HepG2 (cell line): ENCODE results near the gene BCAS3. TPM values are rescaled to one million over a fixed set of nuclear protein-coding genes. Genes with fewer than 3 reads are reported as not detected.

Experiments used
- BCL6 ChIP-seq: IDR thresholded peaks from 2 replicates; pipeline ENCODE4 v1.6.1; 2016; ENCODE audit warnings: missing genetic modification reagents, missing compliant biosample characterization
- CENPT ChIP-seq: sonication (generic); formaldehyde crosslinking; IDR thresholded peaks from 2 replicates; pipeline ENCODE4 v1.8.0; 2022; ENCODE audit warnings: low read depth, mild to moderate bottlenecking, moderate library complexity, missing genetic modification reagents
- ELF1 ChIP-seq: sonication (generic); formaldehyde crosslinking; IDR thresholded peaks from 2 replicates; pipeline ENCODE4 v1.4.0; 2020; ENCODE audit warnings: missing genetic modification reagents
- HCFC1 ChIP-seq: fragments of 150-350 bp; IDR thresholded peaks from 2 replicates; pipeline ENCODE4 v1.6.1; 2014; ENCODE audit warnings: low read depth, low read length
- HDAC2 ChIP-seq: sonication (generic); formaldehyde crosslinking; IDR thresholded peaks from 2 replicates; pipeline ENCODE4 v1.4.0; 2020; ENCODE audit warnings: missing genetic modification reagents
- IRF2 ChIP-seq: IDR thresholded peaks from 2 replicates; pipeline ENCODE4 v1.6.1; 2018; ENCODE audit warnings: missing genetic modification reagents, missing compliant biosample characterization
- IRX3 ChIP-seq: sonication (generic); formaldehyde crosslinking; IDR thresholded peaks from 2 replicates; pipeline ENCODE4 v1.8.1; 2023; ENCODE audit warnings: mild to moderate bottlenecking, low read depth, missing genetic modification reagents, borderline replicate concordance
- KLF12 ChIP-seq: sonication (generic); formaldehyde crosslinking; IDR thresholded peaks from 2 replicates; pipeline ENCODE4 v1.4.0; 2020; ENCODE audit warnings: missing genetic modification reagents, borderline replicate concordance
- NCOA2 ChIP-seq: sonication (generic); formaldehyde crosslinking; IDR thresholded peaks from 2 replicates; pipeline ENCODE4 v1.8.0; 2022; ENCODE audit warnings: inconsistent platforms
- NPAS2 ChIP-seq: sonication (generic); formaldehyde crosslinking; IDR thresholded peaks from 2 replicates; pipeline ENCODE4 v1.8.0; 2022; ENCODE audit warnings: mild to moderate bottlenecking, missing genetic modification reagents, borderline replicate concordance
- PPARG ChIP-seq: conservative IDR thresholded peaks from 2 replicates; pipeline ENCODE4 v1.6.1; 2016; ENCODE audit warnings: missing biosample characterization, missing genetic modification reagents
- SPEN ChIP-seq: sonication (generic); formaldehyde crosslinking; IDR thresholded peaks from 2 replicates; pipeline ENCODE4 v1.5.1; 2020; ENCODE audit warnings: low read depth, mild to moderate bottlenecking, missing genetic modification reagents
- ZNF205 ChIP-seq: IDR thresholded peaks from 2 replicates; pipeline ENCODE4 v1.6.1; 2018; ENCODE audit warnings: missing biosample characterization, missing genetic modification reagents
- ZNF550 ChIP-seq: sonication (generic); formaldehyde crosslinking; IDR thresholded peaks from 2 replicates; pipeline ENCODE4 v1.4.0; 2020; ENCODE audit warnings: mild to moderate bottlenecking, missing genetic modification reagents, borderline replicate concordance
- ZNF598 ChIP-seq: sonication (generic); formaldehyde crosslinking; IDR thresholded peaks from 2 replicates; pipeline ENCODE4 v1.5.1; 2020; ENCODE audit warnings: mild to moderate bottlenecking, missing genetic modification reagents, borderline replicate concordance
- ZNF605 ChIP-seq: sonication (generic); formaldehyde crosslinking; IDR thresholded peaks from 2 replicates; pipeline ENCODE4 v1.8.0; 2022; ENCODE audit warnings: mild to moderate bottlenecking, missing genetic modification reagents
- polyA plus RNA-seq, 8 experiments: library from polyadenylated mRNA; depleted of rRNA in 3 of 8; stranded (reverse) in 7 of 8; unstranded in 1 of 8; fragments of >200 nt; fragmentation: Illumina TruSeq in 4 of 8; extraction: Trizol in 4 of 8; gene quantifications; 2 replicates each; pipeline versions ENCODE4 v1.2.1 to v1.2.3, GENCODE V29; 2011 to 2016; ENCODE audit warnings: low read depth in 4 of 8, missing spikeins in 1 of 8, mixed read lengths in 1 of 8; ENCODE audit not compliant: insufficient read depth in 1 of 8
- total RNA-seq, 5 experiments: library from RNA; depleted of rRNA; stranded (reverse); fragments of >200 nt; fragmentation: Illumina TruSeq; extraction: Trizol; gene quantifications; 2 replicates each; pipeline ENCODE4 v1.2.3, GENCODE V29; 2016; ENCODE audit warnings: low read depth in 1 of 5
- TF ChIP-seq, protein P1 (sequence below): sonication (generic); formaldehyde crosslinking; IDR thresholded peaks from 2 replicates; pipeline ENCODE4 v1.4.0; 2020; ENCODE audit warnings: missing genetic modification reagents, mild to moderate bottlenecking, borderline replicate concordance
- TF ChIP-seq, protein P2 (sequence below): sonication (generic); formaldehyde crosslinking; IDR thresholded peaks from 2 replicates; pipeline ENCODE4 v1.8.0; 2022; ENCODE audit warnings: mild to moderate bottlenecking, missing genetic modification reagents, borderline replicate concordance
- TF ChIP-seq, protein P3 (sequence below): sonication (generic); formaldehyde crosslinking; IDR thresholded peaks from 2 replicates; pipeline ENCODE4 v1.8.0; 2022; ENCODE audit warnings: missing genetic modification reagents, mild to moderate bottlenecking, borderline replicate concordance
- TF ChIP-seq, protein P4 (sequence below): fragments of 450-650 bp; IDR thresholded peaks from 2 replicates; pipeline ENCODE4 v1.6.1; 2016
- TF ChIP-seq, protein P5 (sequence below): sonication (generic); formaldehyde crosslinking; IDR thresholded peaks from 2 replicates; pipeline ENCODE4 v1.5.0; 2020; ENCODE audit warnings: missing genetic modification reagents

The BCAS3 gene
- total and polyA plus RNA-seq, 2 of the 13 experiments (the other 11 are each of a cell fraction or from before 2014, with no cell fraction given), result 10.7 to 11.2 TPM

DNA sequence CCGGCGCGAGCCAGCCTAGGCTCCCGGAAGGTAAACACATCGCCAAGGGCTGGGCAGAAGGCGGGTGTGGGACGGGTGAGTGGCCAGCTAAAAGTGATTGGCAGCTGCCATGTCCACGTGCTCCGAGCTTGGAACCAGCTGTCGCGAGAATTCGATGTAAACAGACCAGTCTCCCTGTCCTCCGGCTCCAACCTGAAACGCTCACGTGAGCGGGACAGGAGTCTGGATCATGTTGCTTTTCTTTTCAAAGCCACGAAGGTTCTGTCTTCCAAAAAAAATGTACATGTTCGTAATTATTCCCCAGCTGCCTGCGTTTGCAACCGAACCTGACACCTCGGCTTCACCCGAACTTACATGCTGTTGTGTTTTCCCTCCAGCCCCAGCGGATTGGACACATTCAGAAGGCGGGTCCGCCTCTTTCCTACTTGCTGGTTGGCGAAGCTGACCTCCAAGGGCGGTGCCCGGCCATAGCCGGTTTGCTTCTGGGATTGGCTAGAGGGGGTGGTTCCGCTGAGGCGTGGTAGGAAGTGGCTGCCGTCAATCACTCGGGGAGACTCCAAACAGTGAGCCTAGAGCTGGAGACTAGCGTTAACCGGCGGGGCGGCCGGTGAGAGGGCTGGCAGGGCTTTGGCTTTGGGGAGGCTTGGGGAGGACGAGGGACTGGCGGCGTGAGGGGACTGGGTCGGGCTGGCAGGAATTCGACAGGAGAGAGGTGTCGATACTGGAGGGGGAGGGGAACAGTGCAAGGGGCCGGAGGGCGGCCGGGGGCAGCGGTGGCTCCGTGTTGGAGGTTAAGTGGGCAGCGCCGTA is at the start of gene BCAS3 (continued):
- TF ChIP-seq, protein P1, sequence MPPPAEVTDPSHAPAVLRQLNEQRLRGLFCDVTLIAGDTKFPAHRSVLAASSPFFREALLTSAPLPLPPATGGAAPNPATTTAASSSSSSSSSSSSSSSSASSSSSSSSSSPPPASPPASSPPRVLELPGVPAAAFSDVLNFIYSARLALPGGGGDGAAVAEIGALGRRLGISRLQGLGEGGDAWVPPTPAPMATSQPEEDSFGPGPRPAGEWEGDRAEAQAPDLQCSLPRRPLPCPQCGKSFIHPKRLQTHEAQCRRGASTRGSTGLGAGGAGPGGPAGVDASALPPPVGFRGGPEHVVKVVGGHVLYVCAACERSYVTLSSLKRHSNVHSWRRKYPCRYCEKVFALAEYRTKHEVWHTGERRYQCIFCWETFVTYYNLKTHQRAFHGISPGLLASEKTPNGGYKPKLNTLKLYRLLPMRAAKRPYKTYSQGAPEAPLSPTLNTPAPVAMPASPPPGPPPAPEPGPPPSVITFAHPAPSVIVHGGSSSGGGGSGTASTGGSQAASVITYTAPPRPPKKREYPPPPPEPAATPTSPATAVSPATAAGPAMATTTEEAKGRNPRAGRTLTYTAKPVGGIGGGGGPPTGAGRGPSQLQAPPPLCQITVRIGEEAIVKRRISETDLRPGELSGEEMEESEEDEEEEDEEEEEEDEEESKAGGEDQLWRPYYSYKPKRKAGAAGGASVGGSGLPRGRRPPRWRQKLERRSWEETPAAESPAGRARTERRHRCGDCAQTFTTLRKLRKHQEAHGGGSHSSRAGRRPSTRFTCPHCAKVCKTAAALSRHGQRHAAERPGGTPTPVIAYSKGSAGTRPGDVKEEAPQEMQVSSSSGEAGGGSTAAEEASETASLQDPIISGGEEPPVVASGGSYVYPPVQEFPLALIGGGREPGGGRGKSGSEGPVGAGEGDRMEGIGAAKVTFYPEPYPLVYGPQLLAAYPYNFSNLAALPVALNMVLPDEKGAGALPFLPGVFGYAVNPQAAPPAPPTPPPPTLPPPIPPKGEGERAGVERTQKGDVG, result peak; percentile 51; the same call in 1 of the 2 replicates
- TF ChIP-seq HCFC1 (peak; percentile 38; the same call in 1 of the 2 replicates), NCOA2 (CRISPR knock-in tag) (no peak), CENPT (no peak), SPEN (CRISPR knock-in tag) (peak; percentile 86), ZNF550 (no peak), ZNF205 (CRISPR knock-in tag) (peak; percentile 44; the same call in 1 of the 2 replicates), KLF12 (CRISPR knock-in tag) (peak; percentile 76), IRF2 (peak; percentile 88), ELF1 (peak; percentile 77), IRX3 (CRISPR knock-in tag) (0 out of 2 replicates have a peak, but pooled peaks have one; percentile 41), BCL6 (CRISPR knock-in tag) (peak; percentile 50), ZNF598 (CRISPR knock-in tag) (peak; percentile 99; the same call in 1 of the 2 replicates), PPARG (CRISPR knock-in tag) (no peak; the same call in 1 of the 2 replicates), NPAS2 (CRISPR knock-in tag) (no peak), HDAC2 (CRISPR knock-in tag) (peak; percentile 89), ZNF605 (CRISPR knock-in tag) (peak; percentile 78)
- TF ChIP-seq, protein P2, sequence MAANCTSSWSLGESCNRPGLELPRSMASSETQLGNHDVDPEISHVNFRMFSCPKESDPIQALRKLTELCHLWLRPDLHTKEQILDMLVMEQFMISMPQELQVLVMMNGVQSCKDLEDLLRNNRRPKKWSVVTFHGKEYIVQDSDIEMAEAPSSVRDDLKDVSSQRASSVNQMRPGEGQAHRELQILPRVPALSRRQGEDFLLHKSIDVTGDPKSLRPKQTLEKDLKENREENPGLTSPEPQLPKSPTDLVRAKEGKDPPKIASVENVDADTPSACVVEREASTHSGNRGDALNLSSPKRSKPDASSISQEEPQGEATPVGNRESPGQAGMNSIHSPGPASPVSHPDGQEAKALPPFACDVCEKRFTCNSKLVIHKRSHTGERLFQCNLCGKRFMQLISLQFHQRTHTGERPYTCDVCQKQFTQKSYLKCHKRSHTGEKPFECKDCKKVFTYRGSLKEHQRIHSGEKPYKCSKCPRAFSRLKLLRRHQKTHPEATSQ, result peak; percentile 88; the same call in 1 of the 2 replicates
- TF ChIP-seq, protein P3, sequence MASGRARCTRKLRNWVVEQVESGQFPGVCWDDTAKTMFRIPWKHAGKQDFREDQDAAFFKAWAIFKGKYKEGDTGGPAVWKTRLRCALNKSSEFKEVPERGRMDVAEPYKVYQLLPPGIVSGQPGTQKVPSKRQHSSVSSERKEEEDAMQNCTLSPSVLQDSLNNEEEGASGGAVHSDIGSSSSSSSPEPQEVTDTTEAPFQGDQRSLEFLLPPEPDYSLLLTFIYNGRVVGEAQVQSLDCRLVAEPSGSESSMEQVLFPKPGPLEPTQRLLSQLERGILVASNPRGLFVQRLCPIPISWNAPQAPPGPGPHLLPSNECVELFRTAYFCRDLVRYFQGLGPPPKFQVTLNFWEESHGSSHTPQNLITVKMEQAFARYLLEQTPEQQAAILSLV (CRISPR knock-in tag), result peak; percentile 64
- TF ChIP-seq, protein P4, sequence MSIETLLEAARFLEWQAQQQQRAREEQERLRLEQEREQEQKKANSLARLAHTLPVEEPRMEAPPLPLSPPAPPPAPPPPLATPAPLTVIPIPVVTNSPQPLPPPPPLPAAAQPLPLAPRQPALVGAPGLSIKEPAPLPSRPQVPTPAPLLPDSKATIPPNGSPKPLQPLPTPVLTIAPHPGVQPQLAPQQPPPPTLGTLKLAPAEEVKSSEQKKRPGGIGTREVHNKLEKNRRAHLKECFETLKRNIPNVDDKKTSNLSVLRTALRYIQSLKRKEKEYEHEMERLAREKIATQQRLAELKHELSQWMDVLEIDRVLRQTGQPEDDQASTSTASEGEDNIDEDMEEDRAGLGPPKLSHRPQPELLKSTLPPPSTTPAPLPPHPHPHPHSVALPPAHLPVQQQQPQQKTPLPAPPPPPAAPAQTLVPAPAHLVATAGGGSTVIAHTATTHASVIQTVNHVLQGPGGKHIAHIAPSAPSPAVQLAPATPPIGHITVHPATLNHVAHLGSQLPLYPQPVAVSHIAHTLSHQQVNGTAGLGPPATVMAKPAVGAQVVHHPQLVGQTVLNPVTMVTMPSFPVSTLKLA, result peak; percentile 100
- TF ChIP-seq, protein P5, sequence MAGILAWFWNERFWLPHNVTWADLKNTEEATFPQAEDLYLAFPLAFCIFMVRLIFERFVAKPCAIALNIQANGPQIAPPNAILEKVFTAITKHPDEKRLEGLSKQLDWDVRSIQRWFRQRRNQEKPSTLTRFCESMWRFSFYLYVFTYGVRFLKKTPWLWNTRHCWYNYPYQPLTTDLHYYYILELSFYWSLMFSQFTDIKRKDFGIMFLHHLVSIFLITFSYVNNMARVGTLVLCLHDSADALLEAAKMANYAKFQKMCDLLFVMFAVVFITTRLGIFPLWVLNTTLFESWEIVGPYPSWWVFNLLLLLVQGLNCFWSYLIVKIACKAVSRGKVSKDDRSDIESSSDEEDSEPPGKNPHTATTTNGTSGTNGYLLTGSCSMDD (CRISPR knock-in tag), result no peak
